H9 (cell line): ENCODE results near the gene UGT1A8. TPM values are rescaled to one million over a fixed set of nuclear protein-coding genes. Genes with fewer than 3 reads are reported as not detected.
"Not testable (repeated sequence)": the region's sequence is repeated elsewhere in the genome, so short reads cannot be mapped to it uniquely, and the experiment has no call there.

ENCODE experiments used
- DNase-seq: peaks from one replicate; pipeline ENCODE4 v3.0.0-alpha.2; 2017
- H2AFZ ChIP-seq: one replicate; pipeline ENCODE4 v1.6.1; 2013; ENCODE audit warnings: mild to moderate bottlenecking, low read length, control low read depth, moderate library complexity
- H2AK5ac ChIP-seq: 2 replicates; pipeline ENCODE4 v1.6.1; 2013; ENCODE audit warnings: low read length, control low read depth, mixed read lengths; ENCODE audit not compliant: insufficient read length
- H2BK120ac ChIP-seq: one replicate; pipeline ENCODE4 v1.6.1; 2013; ENCODE audit warnings: low read depth, mild to moderate bottlenecking, low read length, control low read depth, inconsistent platforms; ENCODE audit not compliant: poor library complexity, severe bottlenecking
- H2BK12ac ChIP-seq: 2 replicates; pipeline ENCODE4 v1.6.1; 2013; ENCODE audit warnings: low read length, control low read depth, mixed read lengths, low read depth; ENCODE audit not compliant: insufficient read length
- H2BK15ac ChIP-seq: 2 replicates; pipeline ENCODE4 v1.6.1; 2013; ENCODE audit warnings: low read depth, low read length, control low read depth
- H2BK20ac ChIP-seq: one replicate; pipeline ENCODE4 v1.6.1; 2013; ENCODE audit warnings: low read depth, mild to moderate bottlenecking, low read length, control low read depth, inconsistent platforms; ENCODE audit not compliant: poor library complexity, severe bottlenecking
- H2BK5ac ChIP-seq: 2 replicates; pipeline ENCODE4 v1.6.1; 2013; ENCODE audit warnings: low read length, control low read depth, mixed read lengths; ENCODE audit not compliant: insufficient read length
- H3K14ac ChIP-seq: 2 replicates; pipeline ENCODE4 v1.6.1; 2013; ENCODE audit warnings: low read length, control low read depth; ENCODE audit not compliant: insufficient read depth
- H3K18ac ChIP-seq: 2 replicates; pipeline ENCODE4 v1.6.1; 2013; ENCODE audit warnings: low read depth, mild to moderate bottlenecking, mixed read lengths, low read length, control low read depth; ENCODE audit not compliant: insufficient read length
- H3K23ac ChIP-seq: 2 replicates; pipeline ENCODE4 v1.6.1; 2013; ENCODE audit warnings: low read length, control low read depth, mixed read lengths, low read depth; ENCODE audit not compliant: insufficient read length
- H3K23me2 ChIP-seq: 2 replicates; pipeline ENCODE4 v1.6.1; 2013; ENCODE audit warnings: low read depth, mild to moderate bottlenecking, mixed read lengths, low read length, control low read depth; ENCODE audit not compliant: insufficient read length, poor library complexity, severe bottlenecking
- H3K27ac ChIP-seq: 2 replicates; pipeline ENCODE4 v1.5.1; 2013; ENCODE audit warnings: low read length, control low read depth, mixed read lengths, low read depth; ENCODE audit not compliant: insufficient read length
- H3K27me3 ChIP-seq: 2 replicates; pipeline ENCODE4 v1.6.1; 2013; ENCODE audit warnings: low read length, control low read depth, inconsistent platforms; ENCODE audit not compliant: insufficient read depth
- H3K4ac ChIP-seq: 2 replicates; pipeline ENCODE4 v1.6.1; 2013; ENCODE audit warnings: low read depth, mild to moderate bottlenecking, control low read depth, inconsistent platforms, low read length, moderate library complexity
- H3K4me1 ChIP-seq: 2 replicates; pipeline ENCODE4 v1.6.1; 2013; ENCODE audit warnings: low read length, control low read depth, inconsistent platforms; ENCODE audit not compliant: insufficient read depth
- H3K4me2 ChIP-seq: 2 replicates; pipeline ENCODE4 v1.6.1; 2013; ENCODE audit warnings: low read length, control low read depth, mixed read lengths; ENCODE audit not compliant: insufficient read length, insufficient read depth
- H3K56ac ChIP-seq: 2 replicates; pipeline ENCODE4 v1.6.1; 2013; ENCODE audit warnings: low read depth, mild to moderate bottlenecking, mixed read lengths, low read length, control low read depth; ENCODE audit not compliant: insufficient read length
- H3K79me1 ChIP-seq: 2 replicates; pipeline ENCODE4 v1.6.1; 2013; ENCODE audit warnings: low read depth, mild to moderate bottlenecking, moderate library complexity, low read length, control low read depth, inconsistent platforms; ENCODE audit not compliant: insufficient read depth, poor library complexity, severe bottlenecking
- H3K79me2 ChIP-seq: 2 replicates; pipeline ENCODE4 v1.6.1; 2013; ENCODE audit warnings: low read length, control low read depth, inconsistent platforms; ENCODE audit not compliant: insufficient read depth
- H3K9ac ChIP-seq: 2 replicates; pipeline ENCODE4 v1.6.1; 2013; ENCODE audit warnings: low read length, control low read depth, mixed read lengths; ENCODE audit not compliant: insufficient read length; ENCODE audit errors: extremely low read depth
- H3K9me3 ChIP-seq: one replicate; pipeline ENCODE4 v1.6.1; 2013; ENCODE audit warnings: low read depth, low read length, inconsistent platforms; ENCODE audit not compliant: control insufficient read depth
- H3T11ph ChIP-seq: one replicate; pipeline ENCODE4 v1.6.1; 2013; ENCODE audit warnings: mild to moderate bottlenecking, low read length, control low read depth, inconsistent platforms
- H4K20me1 ChIP-seq: one replicate; pipeline ENCODE4 v1.6.1; 2013; ENCODE audit not compliant: control insufficient read depth, insufficient read length, insufficient read depth
- H4K5ac ChIP-seq: 2 replicates; pipeline ENCODE4 v1.6.1; 2013; ENCODE audit warnings: low read depth, mild to moderate bottlenecking, mixed read lengths, low read length, control low read depth; ENCODE audit not compliant: insufficient read length
- H4K8ac ChIP-seq: replicated peaks from 2 replicates; pipeline ENCODE4 v1.6.1; 2013; ENCODE audit warnings: low read length, control low read depth, mixed read lengths, low read depth; ENCODE audit not compliant: insufficient read length
- H4K91ac ChIP-seq: 2 replicates; pipeline ENCODE4 v1.6.1; 2013; ENCODE audit warnings: low read depth, mild to moderate bottlenecking, moderate library complexity, mixed read lengths, low read length, control low read depth; ENCODE audit not compliant: insufficient read length
- H3K27ac Mint-ChIP-seq, 3 experiments: 2 replicates in 2 of 3; 3 replicates in 1 of 3; pipeline ENCODE4 v1.8.0; 2020 to 2021; ENCODE audit warnings: mixed read lengths in 3 of 3, mild to moderate bottlenecking in 1 of 3, moderate library complexity in 1 of 3
- H3K27me3 Mint-ChIP-seq: 2 replicates; pipeline ENCODE4 v1.8.0; 2021; ENCODE audit warnings: low read depth, mild to moderate bottlenecking, moderate library complexity, mixed read lengths
- H3K36me3 Mint-ChIP-seq, 3 experiments: 2 replicates in 2 of 3; 3 replicates in 1 of 3; pipeline ENCODE4 v1.8.0; 2020 to 2021; ENCODE audit warnings: low read depth in 3 of 3, mixed read lengths in 3 of 3; ENCODE audit not compliant: insufficient read depth in 1 of 3
- H3K4me1 Mint-ChIP-seq, 2 experiments: 2 replicates each; pipeline ENCODE4 v1.8.0; 2020; ENCODE audit warnings: mixed read lengths in 2 of 2
- H3K4me3 Mint-ChIP-seq, 2 experiments: 2 replicates in 1 of 2; 3 replicates in 1 of 2; pipeline ENCODE4 v1.8.0; 2020 to 2021; ENCODE audit warnings: mild to moderate bottlenecking in 2 of 2, mixed read lengths in 2 of 2, moderate library complexity in 1 of 2
- H3K9me3 Mint-ChIP-seq, 2 experiments: 2 replicates in 1 of 2; 3 replicates in 1 of 2; pipeline ENCODE4 v1.8.0; 2020; ENCODE audit warnings: mild to moderate bottlenecking in 2 of 2, mixed read lengths in 2 of 2, moderate library complexity in 1 of 2
- WGBS: extraction: QIAGEN DNeasy Blood & Tissue Kit; methylation state at CpG from one replicate; pipeline ENCODE4 v1.1.7; 2013; ENCODE audit warnings: missing lambda C conversion rate, low lambda C conversion rate, mixed read lengths; ENCODE audit not compliant: insufficient read length; ENCODE audit errors: extremely low coverage; 5-methylcytosine and 5-hydroxymethylcytosine counted together
- total RNA-seq: library from RNA; stranded (reverse); gene quantifications from 2 replicates; pipeline ENCODE4 v1.2.1, GENCODE V29; 2021

UGT1A8 gene
- total RNA-seq, 1 experiment from 2014 or later, result not detected

DNA sequence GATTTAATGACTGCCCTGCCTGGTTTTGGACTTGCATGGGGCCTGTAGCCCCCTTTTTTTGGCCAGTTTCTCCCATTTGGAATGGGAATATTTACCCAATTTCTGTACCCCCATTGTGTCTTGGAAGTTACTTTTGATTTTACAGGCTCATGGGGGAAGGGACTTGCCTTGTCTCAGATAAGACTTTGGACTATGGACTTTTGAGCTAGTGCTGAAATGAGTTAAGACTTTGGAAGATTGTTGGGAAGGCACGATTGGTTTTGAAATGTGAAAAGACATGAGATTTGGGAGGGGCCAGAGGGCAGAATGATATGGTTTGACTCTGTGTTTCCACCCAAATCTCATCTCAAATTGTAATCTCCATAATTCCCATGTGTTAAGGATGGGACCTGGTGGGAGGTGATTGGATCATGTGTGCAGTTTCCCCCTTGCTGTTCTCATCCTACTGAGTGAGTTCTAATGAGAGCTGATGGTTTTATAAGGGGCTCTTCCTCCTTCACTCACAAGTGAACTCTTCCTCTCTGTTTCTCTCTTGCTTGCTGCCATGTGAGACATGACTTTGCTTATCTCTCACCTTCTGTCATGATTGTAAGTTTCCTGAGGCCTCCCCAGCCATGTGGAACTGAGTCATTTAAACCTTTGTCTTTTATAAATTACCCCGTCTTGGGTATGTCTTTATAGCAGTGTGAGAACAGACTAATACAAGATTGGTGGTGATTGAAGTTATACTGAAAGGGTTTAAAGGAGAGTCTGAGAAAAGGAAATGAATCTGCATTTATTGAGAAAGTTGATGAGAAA is 134.0 kb downstream of the UGT1A8 start:
- Mint-ChIP-seq H3K27me3 (peaks cover 22% of the 10 kb centered on the region), H3K9me3 (peaks cover 44 to 49% of the 10 kb centered on the region in 2 experiments), H3K36me3 (peaks cover 8 to 19% (median 9%) of the 10 kb centered on the region in 3 experiments; a peak in 6 of 7 replicates)
- H2AK5ac ChIP-seq, H2BK12ac ChIP-seq, H3K9me3 ChIP-seq, H3K23ac ChIP-seq, H3K79me2 ChIP-seq, H2BK120ac ChIP-seq, H3K27ac Mint-ChIP-seq, H3K4me1 Mint-ChIP-seq, H3K4ac ChIP-seq, H4K5ac ChIP-seq, H2BK15ac ChIP-seq, H4K20me1 ChIP-seq, DNase-seq, H3K79me1 ChIP-seq, H3K18ac ChIP-seq, H4K91ac ChIP-seq, H3K4me3 Mint-ChIP-seq, H2BK20ac ChIP-seq, H3K56ac ChIP-seq, H3K27me3 ChIP-seq, H2AFZ ChIP-seq, H3K14ac ChIP-seq, H3K4me1 ChIP-seq, H3K9ac ChIP-seq, H3K4me2 ChIP-seq, H2BK5ac ChIP-seq, H3K27ac ChIP-seq, H3K23me2 ChIP-seq, H4K8ac ChIP-seq, H3T11ph ChIP-seq: not testable (repeated sequence)
- no CpG with 5 or more reads among the region's 2 CpGs for WGBS
